NCI-H774 (cell line): ENCODE data around the gene PHF13.
"Not testable (repeated sequence)": the region's sequence is repeated elsewhere in the genome, so short reads cannot be mapped to it uniquely, and the experiment has no call there.

Experiments
- DNase-seq: peaks from one replicate; lab custom pipeline; 2025; lab: John Stamatoyannopoulos, UW

PHF13 gene

GRCh38 chr1:6631058-6631457, 17.5 kb downstream of the PHF13 start:
- DNase-seq = no peak

- no peak for DNase-seq
Measured at GRCh38 chr1:6632588-6633514, 19.3 kb downstream of the PHF13 start.

- no peak for DNase-seq
Measured at GRCh38 chr1:6634371-6635052, 21.0 kb downstream of the PHF13 start.

GRCh38 chr1:6635161-6635909, 21.8 kb downstream of the PHF13 start:
- DNase-seq = no peak

GRCh38 chr1:6635910-6636760, 22.6 kb downstream of the PHF13 start:
- no peak for DNase-seq

GRCh38 chr1:6636778-6637177, 23.2 kb downstream of the PHF13 start:
- not testable (repeated sequence) for DNase-seq

- DNase-seq = no peak
Measured at GRCh38 chr1:6637770-6638169, 24.2 kb downstream of the PHF13 start.

- no peak for DNase-seq
Measured at GRCh38 chr1:6638226-6638625, 24.7 kb downstream of the PHF13 start.

GRCh38 chr1:6640867-6641266, 27.3 kb downstream of the PHF13 start:
- not testable (repeated sequence) for DNase-seq

- DNase-seq = no peak
Measured at GRCh38 chr1:6645018-6645417, 31.5 kb downstream of the PHF13 start.

- DNase-seq = no peak
Measured at GRCh38 chr1:6646499-6647148, 33.1 kb downstream of the PHF13 start.

GRCh38 chr1:6648556-6648955, 35.0 kb downstream of the PHF13 start:
- no peak for DNase-seq

GRCh38 chr1:6651909-6652308, 38.4 kb downstream of the PHF13 start:
- no peak for DNase-seq

- DNase-seq = no peak
Measured at GRCh38 chr1:6652986-6653385, 39.5 kb downstream of the PHF13 start.

GRCh38 chr1:6653436-6654290, 40.1 kb downstream of the PHF13 start:
- no peak for DNase-seq

- DNase-seq = no peak
Measured at GRCh38 chr1:6657138-6657537, 43.6 kb downstream of the PHF13 start.

- DNase-seq = no peak
Measured at GRCh38 chr1:6658359-6659060, 45.0 kb downstream of the PHF13 start.

- no peak for DNase-seq
Measured at GRCh38 chr1:6660415-6661049, 47.0 kb downstream of the PHF13 start.

- DNase-seq = not testable (repeated sequence)
Measured at GRCh38 chr1:6662468-6662867, 48.9 kb downstream of the PHF13 start.
